B cell (primary cell): Measurements from ENCODE around the gene CXCR6.

Experiments used
- EZH2 ChIP-seq: IDR thresholded peaks from 2 replicates; pipeline ENCODE4 v1.6.1; 2012; ENCODE audit warnings: borderline replicate concordance, low read depth, mild to moderate bottlenecking, moderate library complexity, low read length; ENCODE audit not compliant: insufficient read depth, poor library complexity, severe bottlenecking
- TF ChIP-seq, protein P1 (sequence below): fragments of 200-600 bp; IDR thresholded peaks from one replicate; pipeline ENCODE4 v1.8.0; 2022; ENCODE audit warnings: antibody characterized with exemption, mild to moderate bottlenecking

DNA sequence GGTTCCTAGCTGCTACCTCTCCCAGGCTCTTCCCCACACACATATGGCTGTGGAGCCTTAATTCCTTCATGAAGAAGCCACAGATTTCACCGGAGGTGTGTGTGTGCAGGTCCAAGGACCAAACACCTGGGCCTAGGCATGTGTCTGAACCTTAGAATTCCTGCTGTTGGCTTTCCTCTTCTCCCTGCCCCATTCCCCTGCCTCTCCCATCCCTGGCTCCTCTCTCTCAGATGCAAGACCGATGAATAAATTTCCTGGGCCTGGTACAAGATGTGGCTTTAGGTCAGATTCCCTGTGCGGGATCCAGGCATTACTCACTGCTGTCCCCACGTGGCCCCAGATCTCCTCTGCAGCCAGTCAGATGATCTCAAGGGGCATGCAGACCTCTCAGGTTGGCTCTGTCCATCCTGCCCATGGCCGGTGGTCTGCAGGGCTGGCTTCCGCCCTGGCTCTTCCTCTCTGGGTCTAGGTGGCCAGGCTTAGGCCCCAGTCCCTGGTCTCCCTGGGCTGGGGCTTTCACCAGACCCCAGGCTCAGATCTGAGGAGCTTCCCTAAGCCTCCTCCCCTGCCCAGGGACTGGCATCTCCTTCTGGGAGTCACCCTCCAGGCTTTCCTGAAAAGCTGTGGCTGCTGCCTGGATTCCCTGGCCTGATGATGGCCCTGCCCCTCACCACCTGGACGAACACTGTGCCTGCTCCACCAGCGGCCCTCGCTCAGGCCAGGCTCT, 36.4 kb upstream of the CXCR6 start:
- TF ChIP-seq EZH2, result no peak
- TF ChIP-seq, protein P1, sequence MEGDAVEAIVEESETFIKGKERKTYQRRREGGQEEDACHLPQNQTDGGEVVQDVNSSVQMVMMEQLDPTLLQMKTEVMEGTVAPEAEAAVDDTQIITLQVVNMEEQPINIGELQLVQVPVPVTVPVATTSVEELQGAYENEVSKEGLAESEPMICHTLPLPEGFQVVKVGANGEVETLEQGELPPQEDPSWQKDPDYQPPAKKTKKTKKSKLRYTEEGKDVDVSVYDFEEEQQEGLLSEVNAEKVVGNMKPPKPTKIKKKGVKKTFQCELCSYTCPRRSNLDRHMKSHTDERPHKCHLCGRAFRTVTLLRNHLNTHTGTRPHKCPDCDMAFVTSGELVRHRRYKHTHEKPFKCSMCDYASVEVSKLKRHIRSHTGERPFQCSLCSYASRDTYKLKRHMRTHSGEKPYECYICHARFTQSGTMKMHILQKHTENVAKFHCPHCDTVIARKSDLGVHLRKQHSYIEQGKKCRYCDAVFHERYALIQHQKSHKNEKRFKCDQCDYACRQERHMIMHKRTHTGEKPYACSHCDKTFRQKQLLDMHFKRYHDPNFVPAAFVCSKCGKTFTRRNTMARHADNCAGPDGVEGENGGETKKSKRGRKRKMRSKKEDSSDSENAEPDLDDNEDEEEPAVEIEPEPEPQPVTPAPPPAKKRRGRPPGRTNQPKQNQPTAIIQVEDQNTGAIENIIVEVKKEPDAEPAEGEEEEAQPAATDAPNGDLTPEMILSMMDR, result no peak
